HG02588 (cell line): Measurements from ENCODE around the gene ZCCHC8.
"Not testable (repeated sequence)": the region's sequence is repeated elsewhere in the genome, so short reads cannot be mapped to it uniquely, and the experiment has no call there.

Experiments used
- ATAC-seq: cut with Tn5 transposase; IDR thresholded peaks from one replicate; pipeline ENCODE4 v1.9.1; 2021; ENCODE audit warnings: mild to moderate bottlenecking, moderate library complexity; ENCODE audit not compliant: unreplicated experiment

ZCCHC8 gene

DNA sequence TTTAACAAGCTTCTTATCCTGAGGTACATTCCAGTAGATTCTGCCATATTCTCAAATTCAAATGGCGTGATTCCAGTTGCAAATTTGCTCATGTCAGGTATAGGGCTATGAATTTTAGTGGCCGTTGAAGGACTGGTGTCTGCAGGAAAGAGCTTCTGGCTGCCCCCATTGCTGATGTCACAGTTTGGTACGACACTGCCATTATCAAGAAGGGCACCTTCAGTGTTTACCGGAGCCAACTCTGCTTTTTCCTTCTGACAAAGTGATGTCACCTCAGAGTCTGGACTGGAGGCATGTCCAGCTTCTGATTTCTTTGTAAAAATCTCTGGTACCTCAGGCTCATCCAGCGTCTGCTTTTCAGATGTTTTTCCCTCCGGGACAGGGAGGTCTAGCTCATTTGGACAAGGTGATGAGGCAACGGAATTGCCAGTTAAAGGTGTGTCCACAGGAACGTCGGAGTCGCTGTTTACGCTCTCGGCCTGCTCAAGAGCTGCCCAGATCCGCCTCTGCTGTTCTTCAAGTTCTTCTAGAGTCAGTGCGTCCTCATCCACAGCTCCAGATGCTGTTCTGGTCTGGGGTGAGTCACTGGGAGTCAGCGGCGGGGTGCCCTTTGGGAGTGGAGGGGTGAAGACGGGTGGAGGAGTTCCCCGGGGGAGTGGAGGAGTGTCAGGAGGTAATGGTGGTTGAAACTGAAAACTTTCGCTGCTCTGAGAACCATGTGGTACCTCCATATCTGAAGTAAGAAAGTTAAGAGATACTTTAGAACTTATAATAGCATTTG, 27.0 kb downstream of the ZCCHC8 start:
- no peak for ATAC-seq

DNA sequence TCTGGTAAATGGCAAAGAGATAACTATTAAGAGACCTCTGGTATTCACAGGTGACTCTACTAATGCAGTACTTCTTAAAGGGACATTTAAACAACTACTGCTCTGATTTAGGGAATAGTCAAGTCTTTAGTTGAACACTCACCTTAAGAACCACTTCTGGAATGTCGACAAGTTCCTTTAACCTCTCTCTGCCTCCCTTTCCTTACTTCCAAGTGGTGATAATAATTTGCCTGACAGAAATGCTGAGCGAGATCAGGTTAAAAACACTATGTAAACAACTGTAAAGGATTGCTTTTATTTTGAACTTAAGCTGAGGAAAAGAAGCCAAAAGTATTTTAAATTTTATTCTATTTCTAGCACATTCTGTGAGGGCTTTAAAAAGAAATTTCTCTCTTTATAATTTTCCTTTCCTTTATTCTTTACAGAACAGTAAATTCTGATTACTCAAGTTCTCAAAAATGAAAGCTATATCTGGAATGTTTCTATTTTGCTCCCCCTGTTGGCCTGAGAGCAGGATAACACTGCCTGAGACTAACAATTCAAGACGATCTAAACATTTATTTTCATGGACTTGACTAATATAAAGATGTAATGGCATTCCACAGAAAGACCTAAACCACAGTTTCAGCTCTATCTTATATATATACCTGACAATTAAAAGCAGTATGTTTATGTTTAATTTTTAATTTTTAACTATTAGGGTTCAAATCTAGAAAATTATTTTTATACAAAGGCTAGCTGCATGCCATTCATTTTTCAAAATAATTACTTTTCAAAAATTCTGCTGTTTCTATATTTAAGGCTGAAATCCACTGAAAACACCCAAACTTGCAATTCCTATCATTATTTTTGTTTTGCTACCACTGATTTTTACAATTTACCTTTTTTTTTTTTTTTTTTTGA, 29.2 kb downstream of the ZCCHC8 start:
- no peak for ATAC-seq

DNA sequence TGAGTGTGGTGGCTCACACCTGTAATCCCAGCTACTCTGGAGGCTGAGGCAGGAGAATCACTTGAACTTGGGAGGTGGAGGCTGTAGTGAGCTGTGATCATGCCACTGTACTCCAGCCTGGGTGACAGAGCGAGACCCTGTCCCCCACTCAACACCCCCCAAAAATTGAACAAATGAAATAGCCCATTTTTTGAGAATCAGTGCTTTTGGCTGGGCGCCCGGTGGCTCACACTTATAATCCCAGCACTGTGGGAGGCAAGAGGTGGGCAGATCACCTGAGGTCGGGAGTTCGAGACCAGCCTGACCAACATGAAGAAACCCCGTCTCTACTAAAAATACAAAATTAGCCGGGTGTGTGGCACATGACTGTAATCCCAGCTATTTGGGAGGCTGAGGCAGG, 30.2 kb downstream of the ZCCHC8 start:
- not testable (repeated sequence) for ATAC-seq

DNA sequence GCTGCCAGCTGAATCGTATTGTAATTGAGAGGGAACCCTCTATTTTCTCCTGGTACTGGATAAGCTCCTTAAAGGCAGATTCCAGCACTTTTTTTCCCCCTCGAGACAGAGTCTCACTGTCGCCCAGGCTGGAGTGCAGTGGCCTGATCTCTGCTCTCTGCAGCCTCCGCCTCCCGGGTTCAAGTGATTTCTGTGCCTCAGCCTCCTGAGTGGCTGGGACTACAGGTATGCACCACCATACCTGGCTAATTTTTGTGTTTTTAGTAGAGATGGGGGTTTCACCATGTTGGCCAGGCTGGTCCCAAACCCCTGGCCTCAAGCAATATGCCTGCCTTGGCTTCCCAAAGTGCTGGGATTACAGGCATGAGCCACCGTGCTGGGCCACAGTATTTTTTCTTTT, 30.9 kb downstream of the ZCCHC8 start:
- ATAC-seq, result not testable (repeated sequence)

DNA sequence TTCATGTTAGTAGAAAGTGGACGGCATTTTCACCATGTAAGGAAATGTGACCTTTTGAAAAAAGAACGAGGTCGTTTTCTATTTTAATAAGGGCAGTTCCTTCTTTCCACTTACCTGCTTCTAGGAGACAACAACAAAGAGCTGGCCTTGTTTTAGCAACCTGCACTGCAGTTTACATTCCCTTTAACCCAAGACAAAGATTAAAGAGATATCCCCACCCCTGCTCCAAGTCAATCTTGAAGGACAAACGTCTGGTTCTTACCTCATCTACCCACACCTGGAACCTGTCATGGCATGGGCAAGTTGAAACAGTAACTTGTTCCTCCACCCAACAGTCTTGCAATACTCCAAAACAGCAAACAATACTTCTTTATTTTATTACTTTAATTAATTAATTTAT, 32.7 kb downstream of the ZCCHC8 start:
- ATAC-seq, result no peak

DNA sequence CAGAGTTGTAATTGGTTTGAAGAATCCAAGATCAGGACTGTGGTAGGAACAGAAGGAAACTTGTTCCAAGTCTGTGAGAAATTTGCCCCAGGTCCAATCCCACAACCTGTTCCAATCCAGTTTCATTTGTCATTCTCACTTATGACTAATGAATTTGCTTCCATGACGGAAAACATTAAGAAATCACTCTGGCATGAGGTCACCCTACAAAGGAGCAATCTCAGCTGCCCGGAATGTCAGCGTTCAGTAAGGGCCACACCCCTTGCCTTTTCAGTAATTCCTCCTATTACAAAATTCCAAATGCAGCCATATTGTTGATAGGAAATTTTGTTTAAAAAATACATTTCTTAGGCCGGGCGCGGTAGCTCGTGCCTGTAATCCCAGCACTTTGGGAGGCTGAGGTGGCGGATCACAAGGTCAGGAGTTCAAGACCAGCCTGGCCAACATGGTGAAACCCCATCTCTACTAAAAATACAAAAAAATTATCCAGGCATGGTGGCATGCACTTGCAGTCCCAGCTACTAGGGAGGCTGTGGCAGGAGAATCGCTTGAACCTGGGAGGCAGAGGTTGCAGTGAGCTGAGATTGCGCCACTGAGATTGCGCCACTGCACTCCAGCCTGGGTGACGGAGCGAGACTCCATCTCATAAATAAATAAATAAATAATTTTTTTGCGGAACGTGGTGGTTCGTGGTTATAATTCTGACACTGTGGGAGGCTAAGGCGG, 36.3 kb downstream of the ZCCHC8 start:
- not testable (repeated sequence) for ATAC-seq

DNA sequence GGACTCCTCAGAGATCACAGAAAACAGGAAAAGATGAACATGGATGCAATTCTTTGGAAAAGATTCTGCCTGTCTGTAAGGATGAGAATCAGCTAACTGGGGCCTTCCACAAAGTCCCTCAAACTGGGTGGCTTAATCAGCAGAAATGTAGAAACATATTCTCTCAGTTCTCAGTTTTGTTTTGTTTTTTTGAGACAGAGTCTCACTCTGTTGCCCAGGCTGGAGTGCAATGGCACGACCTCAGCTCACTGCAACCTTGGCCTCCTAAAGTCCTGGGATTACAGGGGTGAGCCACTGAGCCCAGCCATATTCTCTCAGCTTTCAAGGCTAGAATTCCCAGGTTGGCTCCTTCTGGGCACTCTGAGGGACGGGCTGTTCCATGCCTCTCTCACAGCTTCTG, 40.1 kb downstream of the ZCCHC8 start:
- ATAC-seq, result no peak

DNA sequence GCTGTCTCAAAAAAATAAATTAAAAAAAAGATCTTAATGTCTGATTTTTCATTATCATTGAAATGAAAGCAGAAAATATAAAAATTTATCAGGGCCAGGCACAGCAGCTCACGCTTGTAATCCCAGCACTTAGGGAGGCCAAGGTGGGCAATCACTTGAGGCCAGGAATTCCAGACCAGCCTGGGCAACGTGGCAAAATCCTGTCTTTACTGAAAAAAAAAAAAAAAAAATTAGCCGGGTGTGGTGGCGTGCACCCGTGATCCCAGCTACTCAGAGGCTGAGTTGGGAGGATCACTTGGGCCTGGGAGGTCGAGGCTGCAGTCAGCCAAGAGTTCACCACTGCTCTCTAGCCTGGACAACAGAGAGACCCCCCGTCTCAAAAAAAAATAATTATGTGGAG, 40.7 kb downstream of the ZCCHC8 start:
- ATAC-seq, result no peak

DNA sequence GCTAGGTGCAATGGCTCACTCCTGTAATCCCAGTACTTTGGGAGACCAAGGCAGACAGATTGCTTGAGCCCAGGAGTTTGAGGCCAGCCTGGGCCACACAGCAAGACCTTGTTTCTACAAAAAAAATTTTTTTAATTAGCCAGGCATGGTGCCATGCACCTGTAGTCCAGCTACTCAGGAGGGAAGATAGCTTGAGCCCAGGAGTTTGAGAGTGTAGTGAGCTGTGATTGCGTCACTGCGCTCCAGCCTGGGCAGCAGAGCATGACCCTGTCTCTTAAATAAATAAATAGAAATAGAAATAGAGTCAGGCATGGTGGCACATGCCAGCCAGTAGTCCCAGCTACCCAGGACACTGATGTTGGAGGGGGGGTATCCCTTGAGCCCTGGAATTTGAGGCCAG, 41.5 kb downstream of the ZCCHC8 start:
- no peak for ATAC-seq

DNA sequence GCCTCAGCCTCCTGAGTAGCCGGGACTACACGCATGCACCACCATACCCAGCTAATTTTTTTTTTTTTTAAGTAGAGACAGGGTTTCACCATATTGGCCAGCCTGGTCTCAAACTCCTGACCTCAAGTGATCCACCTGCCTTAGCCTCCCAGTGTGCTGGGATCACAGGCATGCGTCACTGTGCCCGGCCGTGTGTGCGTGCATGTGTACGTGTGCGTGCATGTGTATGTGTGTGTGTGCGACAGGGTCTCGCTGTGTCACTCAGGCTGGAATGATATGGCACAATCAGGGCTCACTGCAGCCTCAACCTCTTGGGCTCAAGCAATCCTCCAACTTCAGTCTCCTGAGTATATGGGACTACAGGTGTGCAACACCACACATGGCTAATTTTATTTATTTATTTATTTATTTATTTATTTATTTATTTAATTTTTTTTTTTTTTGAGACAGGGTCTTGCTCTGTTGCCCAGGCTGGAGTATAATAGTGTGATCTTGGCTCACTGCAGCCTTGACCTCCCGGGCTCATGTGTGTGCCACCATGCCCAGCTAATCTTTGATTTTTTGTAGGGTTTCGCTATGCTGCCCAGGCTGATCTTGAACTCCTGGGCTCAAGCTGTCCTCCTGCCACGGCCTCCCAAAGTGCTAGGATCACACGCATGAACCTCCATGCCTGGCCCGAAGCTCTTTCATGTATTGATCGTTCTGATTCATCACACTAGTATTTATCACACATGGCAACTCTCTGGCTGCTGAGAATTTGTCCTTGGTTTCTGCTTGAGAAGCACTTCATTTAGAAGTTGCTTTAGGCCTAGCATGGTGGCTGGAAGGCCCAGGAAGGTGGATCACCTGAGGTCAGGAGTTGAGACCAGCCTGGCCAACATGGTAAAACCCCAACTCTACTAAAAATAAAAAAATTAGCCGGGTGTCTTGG, 42.4 kb downstream of the ZCCHC8 start:
- ATAC-seq, result no peak

DNA sequence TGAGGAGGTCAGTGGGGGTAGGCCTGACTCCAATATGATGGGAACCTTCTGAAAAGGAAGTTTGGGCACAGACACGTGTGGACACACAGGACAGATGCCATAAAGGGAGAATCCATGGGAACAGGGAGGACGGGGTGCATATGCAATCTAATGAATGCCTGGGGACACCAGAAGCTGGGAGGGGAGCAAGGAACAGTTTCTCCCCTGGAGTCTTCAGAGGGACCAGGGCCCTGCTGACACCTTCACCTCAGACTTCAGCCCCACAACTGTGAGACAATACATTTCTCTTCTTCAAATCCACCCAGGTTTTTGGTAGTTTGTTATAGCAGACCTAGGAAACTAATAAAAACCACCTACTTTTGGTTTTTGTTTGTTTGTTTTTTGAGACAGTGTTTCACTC, 43.1 kb downstream of the ZCCHC8 start:
- no peak for ATAC-seq

DNA sequence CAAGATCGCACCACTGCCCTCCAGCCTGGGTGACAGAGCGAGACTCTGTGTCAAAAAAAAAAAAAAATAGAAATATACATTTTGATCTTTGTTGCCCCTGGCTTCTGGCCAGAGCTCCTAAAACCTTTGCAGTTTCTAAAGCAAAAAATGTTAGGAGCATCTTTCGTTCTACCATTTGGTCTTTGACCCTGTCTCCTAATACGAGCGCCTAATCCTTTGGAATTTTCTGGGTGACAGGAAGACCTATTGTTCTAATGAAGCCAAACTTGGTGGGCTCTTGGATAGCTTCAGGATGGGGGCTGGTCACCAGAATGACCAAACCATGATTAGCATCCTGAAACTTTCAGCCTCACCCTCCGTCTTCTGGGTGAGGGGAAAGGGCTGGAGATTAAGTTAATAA, 46.0 kb downstream of the ZCCHC8 start:
- no peak for ATAC-seq

DNA sequence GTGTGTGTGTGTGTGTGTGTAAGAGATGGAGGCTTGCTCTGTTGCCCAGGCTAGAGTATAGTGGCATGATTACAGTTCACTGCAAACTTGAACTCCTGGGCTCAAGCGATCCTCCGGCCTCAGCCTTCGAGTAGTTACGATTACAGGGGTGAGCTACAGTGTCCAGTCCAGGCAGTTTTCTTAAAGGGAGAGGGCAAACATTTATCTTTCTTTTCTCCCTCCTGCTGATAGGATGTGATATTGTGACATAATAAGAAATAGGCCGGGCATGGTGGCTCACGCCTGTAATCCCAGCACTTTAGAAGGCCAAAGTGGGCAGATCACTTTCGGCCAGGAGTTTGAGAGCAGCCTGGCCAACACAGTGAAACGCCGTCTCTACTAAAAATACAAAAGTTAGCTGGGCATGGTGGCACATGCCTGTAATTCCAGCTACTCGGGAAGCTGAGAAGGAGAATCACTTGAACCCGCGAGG, 46.4 kb downstream of the ZCCHC8 start:
- ATAC-seq, result no peak

DNA sequence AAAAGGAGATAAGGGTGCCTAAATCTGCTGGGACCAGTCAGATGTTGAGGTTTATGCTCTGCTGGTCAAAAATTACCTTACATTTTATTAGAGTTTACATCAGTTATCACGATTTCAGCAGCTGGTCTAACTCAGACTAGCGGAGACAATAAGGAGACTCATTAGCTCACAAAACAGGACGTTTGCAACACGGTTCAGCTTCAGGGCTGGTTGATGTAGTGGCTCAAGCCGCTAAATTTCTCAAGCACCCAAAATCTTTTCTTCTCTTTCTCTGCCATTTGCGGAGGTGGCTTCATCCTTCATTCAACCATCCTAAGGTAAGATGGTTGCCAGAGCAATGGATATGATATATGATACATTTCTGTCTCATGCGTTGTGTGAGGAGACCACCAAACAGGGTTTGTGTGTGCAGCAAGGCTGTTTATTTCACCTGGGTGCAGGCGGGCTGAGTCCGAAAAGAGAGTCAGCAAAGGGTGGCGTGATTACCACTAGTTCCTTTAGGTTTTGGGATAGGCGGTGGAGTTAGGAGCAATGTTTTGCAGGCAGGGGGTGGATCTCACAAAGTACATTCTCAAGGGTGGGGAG, 47.9 kb downstream of the ZCCHC8 start:
- ATAC-seq, result no peak

DNA sequence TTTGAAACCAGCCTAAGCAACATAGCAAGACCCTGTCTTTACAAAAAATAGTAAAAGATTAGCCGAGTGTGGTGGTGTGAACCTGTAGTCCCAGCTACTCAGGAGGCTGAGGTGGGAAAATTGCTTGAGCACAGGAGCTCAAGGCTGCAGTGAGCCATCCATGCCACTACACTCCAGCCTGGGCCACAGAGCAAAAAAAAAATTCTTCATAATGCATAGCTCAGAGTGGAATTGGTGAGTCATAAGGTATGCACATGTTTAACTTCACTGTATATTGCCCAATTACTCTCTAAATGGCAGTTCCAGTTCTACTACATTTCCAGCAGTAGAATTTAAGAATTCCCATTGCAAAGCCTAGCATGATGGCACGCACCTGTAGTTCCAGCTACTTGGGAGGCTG, 51.4 kb downstream of the ZCCHC8 start:
- ATAC-seq, result no peak

DNA sequence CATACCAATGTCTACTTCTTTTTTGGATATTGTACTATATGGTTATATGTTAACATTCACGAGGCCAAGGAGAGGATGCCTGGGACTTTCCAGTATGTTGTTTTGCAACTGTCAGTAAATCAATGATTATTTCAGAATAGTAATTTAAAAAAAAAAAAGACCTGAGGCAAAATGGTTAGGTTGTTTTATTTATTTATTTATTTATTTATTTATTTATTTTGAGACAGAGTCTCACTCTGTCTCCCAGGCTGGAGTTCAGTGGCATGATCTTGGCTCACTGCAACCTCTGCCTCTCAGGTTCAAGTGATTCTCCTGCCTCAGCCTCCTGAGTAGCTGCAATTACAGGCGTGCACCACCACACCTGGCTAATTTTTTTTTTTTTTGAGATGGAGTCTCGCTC, 52.9 kb downstream of the ZCCHC8 start:
- ATAC-seq, result not testable (repeated sequence)

DNA sequence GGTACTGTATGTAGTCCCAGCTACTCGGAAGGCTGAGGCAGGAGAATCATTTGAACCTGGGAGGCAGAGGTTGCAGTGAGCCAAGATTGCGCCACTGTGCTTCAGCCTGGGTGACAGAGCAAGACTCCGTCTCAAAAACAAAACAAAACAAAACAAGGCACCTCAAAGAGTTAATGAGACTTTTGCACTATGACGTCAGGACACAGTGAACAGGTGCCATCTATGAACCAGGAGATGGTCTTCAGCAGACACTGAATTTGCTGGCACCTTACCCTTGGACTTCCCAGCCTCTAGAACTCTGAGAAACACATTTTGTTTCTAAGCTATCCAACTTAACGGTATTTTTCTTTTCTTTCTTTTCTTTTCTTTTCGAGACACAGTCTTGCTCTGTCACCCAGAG, 54.3 kb downstream of the ZCCHC8 start:
- not testable (repeated sequence) for ATAC-seq

DNA sequence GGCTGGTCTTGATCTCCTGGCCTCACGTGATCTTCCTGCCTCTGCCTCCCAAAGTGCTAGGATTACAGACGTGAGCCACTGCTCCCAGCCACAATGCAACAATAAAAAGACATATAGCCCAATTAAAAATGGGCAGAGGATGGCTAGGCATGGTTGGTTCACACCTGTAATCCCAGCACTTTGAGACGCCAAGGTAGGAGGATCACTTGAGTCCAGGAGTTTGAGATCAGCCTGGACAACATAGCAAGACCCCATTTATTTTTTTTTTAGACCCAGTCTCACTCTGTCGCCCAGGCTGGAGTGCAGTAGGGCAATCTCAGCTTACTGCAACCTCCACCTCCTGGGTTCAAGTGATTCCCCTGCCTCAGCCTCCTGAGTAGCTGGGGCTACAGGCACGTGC, 56.7 kb downstream of the ZCCHC8 start:
- not testable (repeated sequence) for ATAC-seq

DNA sequence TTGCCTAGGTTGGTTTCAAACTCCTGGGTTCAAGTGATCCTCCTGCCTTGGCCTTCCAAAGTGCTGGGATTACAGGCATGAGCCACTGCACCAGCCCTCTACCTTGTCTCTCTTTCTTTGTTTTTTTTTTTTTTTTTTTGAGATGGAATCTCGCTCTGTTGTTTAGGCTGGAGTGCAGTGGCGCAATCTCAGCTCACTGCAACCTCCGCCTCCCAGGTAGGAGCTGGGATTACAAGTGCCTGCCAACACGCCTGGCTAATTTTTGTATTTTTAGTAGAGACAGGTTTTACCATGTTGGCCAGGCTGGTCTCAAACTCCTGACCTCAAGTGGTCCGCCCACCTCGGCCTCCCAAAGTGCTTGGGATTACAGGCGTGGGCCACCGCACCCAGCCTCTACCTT, 61.9 kb downstream of the ZCCHC8 start:
- ATAC-seq, result not testable (repeated sequence)

DNA sequence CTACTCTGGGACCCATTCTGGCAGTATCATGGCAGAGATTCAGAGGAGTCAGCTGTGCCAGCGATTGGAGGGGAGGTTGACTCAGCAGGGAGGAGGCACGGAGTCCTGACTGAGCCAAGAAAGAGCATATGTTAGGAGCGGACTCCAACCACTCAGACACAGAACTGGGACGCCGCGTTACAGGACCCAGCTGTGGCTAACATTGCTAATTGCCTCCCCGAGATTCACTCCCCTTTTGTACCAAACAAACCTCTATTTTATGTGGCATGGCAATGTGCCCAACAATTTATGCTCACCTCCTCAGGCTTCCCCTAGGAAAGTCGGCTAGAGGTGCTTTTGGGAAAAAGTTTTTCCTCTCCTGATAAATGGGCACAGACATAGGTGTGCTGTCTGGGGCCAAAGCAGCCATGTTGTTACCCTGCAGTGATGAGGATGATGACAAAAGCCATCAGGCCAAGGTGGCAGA, 63.0 kb downstream of the ZCCHC8 start:
- ATAC-seq, result no peak
